GM23338 (cell line): ENCODE data around the gene KCNAB1. TPM values are rescaled to one million over a fixed set of nuclear protein-coding genes. Genes with fewer than 3 reads are reported as not detected.

Experiments
- ATAC-seq: fragments of 200-7000 bp; cut with Tn5 transposase; 3 replicates; pipeline ENCODE4 v1.9.1; 2020
- DNase-seq: peaks from one replicate; pipeline ENCODE4 v3.0.0-alpha.2; 2015; ENCODE audit warnings: low spot score
- H2AFZ ChIP-seq: fragments of 200-600 bp; sonication (generic); 2 replicates; pipeline ENCODE4 v1.8.0; 2016; ENCODE audit warnings: antibody characterized with exemption, mild to moderate bottlenecking, moderate library complexity
- H3F3A ChIP-seq: fragments of 200-600 bp; sonication (generic); replicated peaks from 2 replicates; pipeline ENCODE4 v1.8.0; 2017; ENCODE audit warnings: antibody characterized with exemption, mixed run types, low read depth
- H3K27ac ChIP-seq: fragments of 200-600 bp; sonication (generic); 2 replicates; pipeline ENCODE4 v1.6.1; 2016; ENCODE audit warnings: low read depth
- H3K27me3 ChIP-seq: fragments of 200-600 bp; sonication (generic); 2 replicates; pipeline ENCODE4 v1.8.0; 2016; ENCODE audit warnings: mild to moderate bottlenecking, mixed run types, moderate library complexity; ENCODE audit not compliant: insufficient read depth
- H3K36me3 ChIP-seq: fragments of 200-600 bp; sonication (generic); 2 replicates; pipeline ENCODE4 v1.8.0; 2016; ENCODE audit warnings: mild to moderate bottlenecking; ENCODE audit not compliant: insufficient read depth
- H3K4me1 ChIP-seq: fragments of 200-600 bp; sonication (generic); 2 replicates; pipeline ENCODE4 v1.8.0; 2016; ENCODE audit warnings: mild to moderate bottlenecking, moderate library complexity; ENCODE audit not compliant: insufficient read depth
- H3K4me2 ChIP-seq: fragments of 200-600 bp; sonication (generic); 2 replicates; pipeline ENCODE4 v1.7.1; 2017; ENCODE audit warnings: mixed run types
- H3K4me3 ChIP-seq: fragments of 200-600 bp; sonication (generic); 2 replicates; pipeline ENCODE4 v1.6.1; 2016; ENCODE audit warnings: mixed run types
- H3K79me2 ChIP-seq: fragments of 200-600 bp; sonication (generic); replicated peaks from 2 replicates; pipeline ENCODE4 v1.8.0; 2017; ENCODE audit warnings: mild to moderate bottlenecking; ENCODE audit not compliant: insufficient read depth
- H3K9me2 ChIP-seq: fragments of 200-600 bp; sonication (generic); 2 replicates; pipeline ENCODE4 v1.8.0; 2017; ENCODE audit not compliant: insufficient read depth
- H4K20me1 ChIP-seq: fragments of 200-600 bp; sonication (generic); replicated peaks from 2 replicates; pipeline ENCODE4 v1.8.0; 2017; ENCODE audit warnings: mild to moderate bottlenecking; ENCODE audit not compliant: insufficient read depth
- H3K27ac Mint-ChIP-seq: 2 replicates; pipeline ENCODE4 v1.8.0; 2020; ENCODE audit warnings: inconsistent platforms, mild to moderate bottlenecking, moderate library complexity, mixed read lengths
- H3K27me3 Mint-ChIP-seq: 3 replicates; pipeline ENCODE4 v1.8.0; 2022; ENCODE audit warnings: low read depth, mild to moderate bottlenecking, moderate library complexity, mixed read lengths, inconsistent platforms; ENCODE audit not compliant: insufficient read depth, poor library complexity
- H3K36me3 Mint-ChIP-seq: 3 replicates; pipeline ENCODE4 v1.8.0; 2021; ENCODE audit warnings: low read depth, mild to moderate bottlenecking, inconsistent platforms, moderate library complexity, mixed read lengths
- H3K4me1 Mint-ChIP-seq: 3 replicates; pipeline ENCODE4 v1.8.0; 2020; ENCODE audit warnings: mild to moderate bottlenecking, inconsistent platforms, mixed read lengths
- H3K4me3 Mint-ChIP-seq: 3 replicates; pipeline ENCODE4 v1.8.0; 2021; ENCODE audit warnings: moderate library complexity, mild to moderate bottlenecking, inconsistent platforms, mixed read lengths
- H3K9me3 Mint-ChIP-seq: 3 replicates; pipeline ENCODE4 v1.8.0; 2020; ENCODE audit warnings: moderate library complexity, mild to moderate bottlenecking, inconsistent platforms, mixed read lengths
- ETS1 ChIP-seq: IDR thresholded peaks from 2 replicates; pipeline ENCODE4 v1.6.1; 2016; ENCODE audit warnings: antibody characterized with exemption
- EZH2 ChIP-seq: fragments of 200-600 bp; sonication (generic); IDR thresholded peaks from one replicate; pipeline ENCODE4 v1.8.0; 2017; ENCODE audit warnings: antibody characterized with exemption, mild to moderate bottlenecking, low read depth; ENCODE audit not compliant: unreplicated experiment
- EZH2phosphoT487 ChIP-seq: fragments of 200-600 bp; sonication (generic); IDR thresholded peaks from one replicate; pipeline ENCODE4 v1.8.1; 2018; ENCODE audit warnings: antibody characterized with exemption; ENCODE audit not compliant: unreplicated experiment
- NANOG ChIP-seq: IDR thresholded peaks from 2 replicates; pipeline ENCODE4 v1.6.1; 2016; ENCODE audit warnings: antibody characterized with exemption, borderline replicate concordance
- ZNF331 ChIP-seq: fragments of 250-450 bp; sonication (Bioruptor Pico); IDR thresholded peaks from 2 replicates; pipeline ENCODE4 v1.5.0; 2020; ENCODE audit warnings: low read depth, mild to moderate bottlenecking, moderate library complexity
- ZNF462 ChIP-seq: fragments of 250-450 bp; sonication (Bioruptor Pico); IDR thresholded peaks from 2 replicates; pipeline ENCODE4 v1.5.0; 2020; ENCODE audit warnings: mild to moderate bottlenecking, moderate library complexity
- polyA plus RNA-seq: library from polyadenylated mRNA; unstranded; fragments of >200 nt; fragmentation: Nextera tagmentation; extraction: Ambion mirVana; gene quantifications from 2 replicates; pipeline ENCODE4 v1.2.1, GENCODE V29; 2016
- total RNA-seq: library from RNA; depleted of rRNA; stranded (reverse); fragments of >200 nt; shearing (Covaris generic); gene quantifications from 2 replicates; pipeline ENCODE4 v1.2.3, GENCODE V29; 2014

Gene KCNAB1
- total and polyA plus RNA-seq, 2 experiments from 2014 or later: 0.69 to 2.6 TPM

- H3K79me2 ChIP-seq: no peaks in the 10 kb centered on the region
- no peaks in the 10 kb centered on the region for H4K20me1 ChIP-seq
- no peak overlapping the region for H3K27ac Mint-ChIP-seq
- no peaks in the 10 kb centered on the region for H3K27me3 ChIP-seq
- H3K4me3 Mint-ChIP-seq: no peak overlapping the region
- no peak overlapping the region for H2AFZ ChIP-seq
- H3K4me1 ChIP-seq: no peaks in the 10 kb centered on the region
- peaks cover 4% of the 10 kb centered on the region; the same call in 2 of the 3 replicates for H3K4me1 Mint-ChIP-seq
- no peak for TF ChIP-seq ETS1
- TF ChIP-seq NANOG: no peak
- TF ChIP-seq ZNF462 (CRISPR knock-in tag): no peak
- H3F3A ChIP-seq: no peaks in the 10 kb centered on the region
- no peaks in the 10 kb centered on the region for H3K9me3 Mint-ChIP-seq
- H3K36me3 ChIP-seq: no peaks in the 10 kb centered on the region
- DNase-seq (no peak), ATAC-seq (no peak)
- H3K27me3 Mint-ChIP-seq: peaks cover 2% of the 10 kb centered on the region
- H3K36me3 Mint-ChIP-seq: no peaks in the 10 kb centered on the region
- H3K9me2 ChIP-seq: no peaks in the 10 kb centered on the region; the same call in 1 of the 2 replicates
- no peak overlapping the region for H3K4me3 ChIP-seq
- H3K27ac ChIP-seq: no peak overlapping the region
- H3K4me2 ChIP-seq: no peak overlapping the region
These were observed 59.7 kb downstream of the KCNAB1 start for GRCh38 chr3:156180077-156180476.

GRCh38 chr3:156181509-156181908, 61.1 kb downstream of the KCNAB1 start:
- H3K27me3 ChIP-seq: no peaks in the 10 kb centered on the region
- no peaks in the 10 kb centered on the region for H3F3A ChIP-seq
- H3K36me3 ChIP-seq: no peaks in the 10 kb centered on the region
- no peaks in the 10 kb centered on the region for H3K4me1 ChIP-seq
- Mint-ChIP-seq H3K27me3 (peaks cover 2% of the 10 kb centered on the region), H3K36me3 (no peaks in the 10 kb centered on the region), H3K9me3 (no peaks in the 10 kb centered on the region), H3K4me3 (no peak overlapping the region), H3K4me1 (peaks cover 4% of the 10 kb centered on the region; the same call in 2 of the 3 replicates), H3K27ac (no peak overlapping the region)
- ATAC-seq (no peak), DNase-seq (no peak)
- no peak overlapping the region for H3K4me3 ChIP-seq
- no peak overlapping the region for H3K4me2 ChIP-seq
- TF ChIP-seq ZNF331 (CRISPR knock-in tag) (no peak), EZH2 (no peak), EZH2phosphoT487 (no peak)
- no peaks in the 10 kb centered on the region for H4K20me1 ChIP-seq
- H2AFZ ChIP-seq: 0 out of 2 replicates have a peak overlapping the region, but pooled peaks have one; percentile 10
- H3K27ac ChIP-seq: no peak overlapping the region
- H3K9me2 ChIP-seq: no peaks in the 10 kb centered on the region; the same call in 1 of the 2 replicates
- no peaks in the 10 kb centered on the region for H3K79me2 ChIP-seq
